ENCODE data around the gene ADGRF4.

Gene ADGRF4

GRCh38 chr6:47710295-47710694, 11.9 kb downstream of the ADGRF4 start:
- Histone ChIP-seq H3K9me3 (ENCODE audit: control insufficient read depth in 1 of 2, low read length in 2 of 2) (no peaks in the 10 kb centered on the region), H3K9ac (ENCODE audit: low read depth in 1 of 2, low read length in 2 of 2) (no peak overlapping the region), H3K27ac (ENCODE audit: low read depth, low read length) (no peak overlapping the region), H3K36me3 (ENCODE audit: control insufficient read depth in 1 of 2, insufficient read depth in 2 of 2, low read length in 2 of 2) (no peaks in the 10 kb centered on the region), H3K4me3 (ENCODE audit: low read depth in 1 of 2, low read length in 2 of 2) (no peak overlapping the region), H3K4me1 (ENCODE audit: control insufficient read depth in 1 of 2, insufficient read depth in 2 of 2, low read length in 2 of 2) (no peaks in the 10 kb centered on the region), H3K27me3 (ENCODE audit: control insufficient read depth in 1 of 2, insufficient read depth in 2 of 2, low read length in 2 of 2) (peaks cover 0 to 5% of the 10 kb centered on the region in 2 donors)

GRCh38 chr6:47713200-47713599, 14.8 kb downstream of the ADGRF4 start:
- H3K4me1 ChIP-seq (ENCODE audit: control insufficient read depth in 1 of 2, insufficient read depth in 2 of 2, low read length in 2 of 2) = no peaks in the 10 kb centered on the region
- no peaks in the 10 kb centered on the region for H3K9me3 ChIP-seq (ENCODE audit: control insufficient read depth in 1 of 2, low read length in 2 of 2)
- H3K27ac ChIP-seq (ENCODE audit: low read depth, low read length) = no peak overlapping the region
- no peaks in the 10 kb centered on the region for H3K36me3 ChIP-seq (ENCODE audit: control insufficient read depth in 1 of 2, insufficient read depth in 2 of 2, low read length in 2 of 2)
- peaks cover 0 to 5% of the 10 kb centered on the region in 2 donors for H3K27me3 ChIP-seq (ENCODE audit: control insufficient read depth in 1 of 2, insufficient read depth in 2 of 2, low read length in 2 of 2)
- no peak overlapping the region for H3K4me3 ChIP-seq (ENCODE audit: low read depth in 1 of 2, low read length in 2 of 2)
- no peak overlapping the region for H3K9ac ChIP-seq (ENCODE audit: low read depth in 1 of 2, low read length in 2 of 2)

GRCh38 chr6:47714802-47715201, 16.4 kb downstream of the ADGRF4 start:
- H3K27ac ChIP-seq (ENCODE audit: low read depth, low read length) = no peak overlapping the region
- H3K9ac ChIP-seq (ENCODE audit: low read depth in 1 of 2, low read length in 2 of 2) = no peak overlapping the region
- H3K36me3 ChIP-seq (ENCODE audit: control insufficient read depth in 1 of 2, insufficient read depth in 2 of 2, low read length in 2 of 2) = no peaks in the 10 kb centered on the region

GRCh38 chr6:47715782-47716181, 17.4 kb downstream of the ADGRF4 start:
- Histone ChIP-seq H3K27ac (ENCODE audit: low read depth, low read length) (no peak overlapping the region), H3K4me1 (ENCODE audit: control insufficient read depth in 1 of 2, insufficient read depth in 2 of 2, low read length in 2 of 2) (no peaks in the 10 kb centered on the region), H3K36me3 (ENCODE audit: control insufficient read depth in 1 of 2, insufficient read depth in 2 of 2, low read length in 2 of 2) (no peaks in the 10 kb centered on the region), H3K4me3 (ENCODE audit: low read depth in 1 of 2, low read length in 2 of 2) (no peak overlapping the region), H3K27me3 (ENCODE audit: control insufficient read depth in 1 of 2, insufficient read depth in 2 of 2, low read length in 2 of 2) (no peaks in the 10 kb centered on the region), H3K9me3 (ENCODE audit: control insufficient read depth in 1 of 2, low read length in 2 of 2) (no peaks in the 10 kb centered on the region), H3K9ac (ENCODE audit: low read depth in 1 of 2, low read length in 2 of 2) (no peak overlapping the region)

More at GRCh38 chr6:47714802-47715201, 16.4 kb downstream of the ADGRF4 start:
- H3K4me3 ChIP-seq (ENCODE audit: low read depth in 1 of 2, low read length in 2 of 2) = no peak overlapping the region
- no peaks in the 10 kb centered on the region for H3K9me3 ChIP-seq (ENCODE audit: control insufficient read depth in 1 of 2, low read length in 2 of 2)
- H3K4me1 ChIP-seq (ENCODE audit: control insufficient read depth in 1 of 2, insufficient read depth in 2 of 2, low read length in 2 of 2) = no peaks in the 10 kb centered on the region
- H3K27me3 ChIP-seq (ENCODE audit: control insufficient read depth in 1 of 2, insufficient read depth in 2 of 2, low read length in 2 of 2) = no peaks in the 10 kb centered on the region

- no peak overlapping the region for H3K27ac ChIP-seq (ENCODE audit: low read depth, low read length)
- no peaks in the 10 kb centered on the region for H3K36me3 ChIP-seq (ENCODE audit: control insufficient read depth in 1 of 2, insufficient read depth in 2 of 2, low read length in 2 of 2)
- no peaks in the 10 kb centered on the region for H3K27me3 ChIP-seq (ENCODE audit: control insufficient read depth in 1 of 2, insufficient read depth in 2 of 2, low read length in 2 of 2)
- no peaks in the 10 kb centered on the region for H3K4me1 ChIP-seq (ENCODE audit: control insufficient read depth in 1 of 2, insufficient read depth in 2 of 2, low read length in 2 of 2)
- no peak overlapping the region for H3K4me3 ChIP-seq (ENCODE audit: low read depth in 1 of 2, low read length in 2 of 2)
- no peak overlapping the region for H3K9ac ChIP-seq (ENCODE audit: low read depth in 1 of 2, low read length in 2 of 2)
- no peaks in the 10 kb centered on the region for H3K9me3 ChIP-seq (ENCODE audit: control insufficient read depth in 1 of 2, low read length in 2 of 2)
These were observed 17.8 kb downstream of the ADGRF4 start for GRCh38 chr6:47716207-47716606.

- H3K9ac ChIP-seq (ENCODE audit: low read depth in 1 of 2, low read length in 2 of 2) = no peak overlapping the region
- no peaks in the 10 kb centered on the region for H3K36me3 ChIP-seq (ENCODE audit: control insufficient read depth in 1 of 2, insufficient read depth in 2 of 2, low read length in 2 of 2)
- H3K4me3 ChIP-seq (ENCODE audit: low read depth in 1 of 2, low read length in 2 of 2) = no peak overlapping the region
- no peak overlapping the region for H3K27ac ChIP-seq (ENCODE audit: low read depth, low read length)
- H3K4me1 ChIP-seq (ENCODE audit: control insufficient read depth in 1 of 2, insufficient read depth in 2 of 2, low read length in 2 of 2) = no peaks in the 10 kb centered on the region
- no peaks in the 10 kb centered on the region for H3K27me3 ChIP-seq (ENCODE audit: control insufficient read depth in 1 of 2, insufficient read depth in 2 of 2, low read length in 2 of 2)
- no peaks in the 10 kb centered on the region for H3K9me3 ChIP-seq (ENCODE audit: control insufficient read depth in 1 of 2, low read length in 2 of 2)
These were observed 20.2 kb downstream of the ADGRF4 start for GRCh38 chr6:47718571-47718970.

- Histone ChIP-seq H3K27ac (ENCODE audit: low read depth, low read length) (no peak overlapping the region), H3K27me3 (ENCODE audit: control insufficient read depth in 1 of 2, insufficient read depth in 2 of 2, low read length in 2 of 2) (no peaks in the 10 kb centered on the region), H3K4me1 (ENCODE audit: control insufficient read depth in 1 of 2, insufficient read depth in 2 of 2, low read length in 2 of 2) (no peaks in the 10 kb centered on the region), H3K4me3 (ENCODE audit: low read depth in 1 of 2, low read length in 2 of 2) (no peak overlapping the region), H3K9ac (ENCODE audit: low read depth in 1 of 2, low read length in 2 of 2) (no peak overlapping the region), H3K36me3 (ENCODE audit: control insufficient read depth in 1 of 2, insufficient read depth in 2 of 2, low read length in 2 of 2) (no peaks in the 10 kb centered on the region), H3K9me3 (ENCODE audit: control insufficient read depth in 1 of 2, low read length in 2 of 2) (no peaks in the 10 kb centered on the region)
These were observed 22.8 kb downstream of the ADGRF4 start for GRCh38 chr6:47721189-47721588.

GRCh38 chr6:47722194-47722593, 23.8 kb downstream of the ADGRF4 start:
- Histone ChIP-seq H3K27me3 (ENCODE audit: control insufficient read depth in 1 of 2, insufficient read depth in 2 of 2, low read length in 2 of 2) (no peaks in the 10 kb centered on the region), H3K4me3 (ENCODE audit: low read depth in 1 of 2, low read length in 2 of 2) (no peak overlapping the region), H3K9me3 (ENCODE audit: control insufficient read depth in 1 of 2, low read length in 2 of 2) (no peaks in the 10 kb centered on the region), H3K9ac (ENCODE audit: low read depth in 1 of 2, low read length in 2 of 2) (no peak overlapping the region), H3K36me3 (ENCODE audit: control insufficient read depth in 1 of 2, insufficient read depth in 2 of 2, low read length in 2 of 2) (no peaks in the 10 kb centered on the region), H3K4me1 (ENCODE audit: control insufficient read depth in 1 of 2, insufficient read depth in 2 of 2, low read length in 2 of 2) (no peaks in the 10 kb centered on the region), H3K27ac (ENCODE audit: low read depth, low read length) (no peak overlapping the region)

GRCh38 chr6:47724300-47724699, 25.9 kb downstream of the ADGRF4 start:
- Histone ChIP-seq H3K9me3 (ENCODE audit: control insufficient read depth in 1 of 2, low read length in 2 of 2) (no peaks in the 10 kb centered on the region), H3K4me1 (ENCODE audit: control insufficient read depth in 1 of 2, insufficient read depth in 2 of 2, low read length in 2 of 2) (no peaks in the 10 kb centered on the region), H3K36me3 (ENCODE audit: control insufficient read depth in 1 of 2, insufficient read depth in 2 of 2, low read length in 2 of 2) (no peaks in the 10 kb centered on the region), H3K9ac (ENCODE audit: low read depth in 1 of 2, low read length in 2 of 2) (no peak overlapping the region), H3K27me3 (ENCODE audit: control insufficient read depth in 1 of 2, insufficient read depth in 2 of 2, low read length in 2 of 2) (no peaks in the 10 kb centered on the region), H3K4me3 (ENCODE audit: low read depth in 1 of 2, low read length in 2 of 2) (no peak overlapping the region), H3K27ac (ENCODE audit: low read depth, low read length) (no peak overlapping the region)

GRCh38 chr6:47727391-47727790, 29.0 kb downstream of the ADGRF4 start:
- H3K9ac ChIP-seq (ENCODE audit: low read depth in 1 of 2, low read length in 2 of 2) = no peak overlapping the region
- no peak overlapping the region for H3K27ac ChIP-seq (ENCODE audit: low read depth, low read length)
- H3K4me1 ChIP-seq (ENCODE audit: control insufficient read depth in 1 of 2, insufficient read depth in 2 of 2, low read length in 2 of 2) = no peaks in the 10 kb centered on the region
- H3K27me3 ChIP-seq (ENCODE audit: control insufficient read depth in 1 of 2, insufficient read depth in 2 of 2, low read length in 2 of 2) = no peaks in the 10 kb centered on the region
- no peaks in the 10 kb centered on the region for H3K36me3 ChIP-seq (ENCODE audit: control insufficient read depth in 1 of 2, insufficient read depth in 2 of 2, low read length in 2 of 2)
- no peak overlapping the region for H3K4me3 ChIP-seq (ENCODE audit: low read depth in 1 of 2, low read length in 2 of 2)
- H3K9me3 ChIP-seq (ENCODE audit: control insufficient read depth in 1 of 2, low read length in 2 of 2) = no peaks in the 10 kb centered on the region

GRCh38 chr6:47729019-47729418, 30.6 kb downstream of the ADGRF4 start:
- no peaks in the 10 kb centered on the region for H3K9me3 ChIP-seq (ENCODE audit: control insufficient read depth in 1 of 2, low read length in 2 of 2)
- H3K27ac ChIP-seq (ENCODE audit: low read depth, low read length) = no peak overlapping the region
- H3K4me3 ChIP-seq (ENCODE audit: low read depth in 1 of 2, low read length in 2 of 2) = no peak overlapping the region
- no peaks in the 10 kb centered on the region for H3K27me3 ChIP-seq (ENCODE audit: control insufficient read depth in 1 of 2, insufficient read depth in 2 of 2, low read length in 2 of 2)
- no peaks in the 10 kb centered on the region for H3K4me1 ChIP-seq (ENCODE audit: control insufficient read depth in 1 of 2, insufficient read depth in 2 of 2, low read length in 2 of 2)
- no peaks in the 10 kb centered on the region for H3K36me3 ChIP-seq (ENCODE audit: control insufficient read depth in 1 of 2, insufficient read depth in 2 of 2, low read length in 2 of 2)
- no peak overlapping the region for H3K9ac ChIP-seq (ENCODE audit: low read depth in 1 of 2, low read length in 2 of 2)

Measured in duodenal mucosa (tissue), 2 donors.